SK-N-MC (cell line): Measurements from ENCODE around the gene P2RY8.

Source experiments
- DNase-seq: peaks from one replicate; pipeline ENCODE4 v3.0.0-alpha.2; 2011; ENCODE audit warnings: low read depth, low spot score
- H3K27ac ChIP-seq: fragments of 200-600 bp; sonication (generic); 2 replicates; pipeline ENCODE4 v1.5.1; 2016; ENCODE audit warnings: mixed run types
- H3K36me3 ChIP-seq: fragments of 200-600 bp; sonication (generic); 2 replicates; pipeline ENCODE4 v1.6.1; 2017; ENCODE audit warnings: antibody characterized with exemption, low read length, mixed read lengths; ENCODE audit not compliant: insufficient read depth
- H3K4me3 ChIP-seq: fragments of 200-600 bp; sonication (generic); 2 replicates; pipeline ENCODE4 v1.5.1; 2016
- H3K9ac ChIP-seq: fragments of 200-600 bp; sonication (generic); 2 replicates; pipeline ENCODE4 v1.8.0; 2017; ENCODE audit warnings: mixed run types, mixed read lengths; ENCODE audit not compliant: insufficient read length
- H3K9me3 ChIP-seq: fragments of 200-600 bp; sonication (generic); 2 replicates; pipeline ENCODE4 v1.6.1; 2017; ENCODE audit warnings: low read depth, mild to moderate bottlenecking, antibody characterized with exemption, low read length, moderate library complexity, mixed read lengths
- EZH2 ChIP-seq: fragments of 200-600 bp; sonication (generic); IDR thresholded peaks from one replicate; pipeline ENCODE4 v1.6.1; 2017; ENCODE audit warnings: antibody characterized with exemption
- FOXP2 ChIP-seq: optimal IDR thresholded peaks from 2 replicates; pipeline ENCODE3; 2011; ENCODE audit warnings: mild to moderate bottlenecking, moderate library complexity; ENCODE audit not compliant: insufficient read depth; ENCODE audit errors: extremely low read length, control extremely low read depth
- POLR2AphosphoS5 ChIP-seq: IDR thresholded peaks from 2 replicates; pipeline ENCODE4 v1.6.1; 2012; ENCODE audit warnings: mild to moderate bottlenecking, low read depth, low read length, borderline replicate concordance

P2RY8 gene

DNA sequence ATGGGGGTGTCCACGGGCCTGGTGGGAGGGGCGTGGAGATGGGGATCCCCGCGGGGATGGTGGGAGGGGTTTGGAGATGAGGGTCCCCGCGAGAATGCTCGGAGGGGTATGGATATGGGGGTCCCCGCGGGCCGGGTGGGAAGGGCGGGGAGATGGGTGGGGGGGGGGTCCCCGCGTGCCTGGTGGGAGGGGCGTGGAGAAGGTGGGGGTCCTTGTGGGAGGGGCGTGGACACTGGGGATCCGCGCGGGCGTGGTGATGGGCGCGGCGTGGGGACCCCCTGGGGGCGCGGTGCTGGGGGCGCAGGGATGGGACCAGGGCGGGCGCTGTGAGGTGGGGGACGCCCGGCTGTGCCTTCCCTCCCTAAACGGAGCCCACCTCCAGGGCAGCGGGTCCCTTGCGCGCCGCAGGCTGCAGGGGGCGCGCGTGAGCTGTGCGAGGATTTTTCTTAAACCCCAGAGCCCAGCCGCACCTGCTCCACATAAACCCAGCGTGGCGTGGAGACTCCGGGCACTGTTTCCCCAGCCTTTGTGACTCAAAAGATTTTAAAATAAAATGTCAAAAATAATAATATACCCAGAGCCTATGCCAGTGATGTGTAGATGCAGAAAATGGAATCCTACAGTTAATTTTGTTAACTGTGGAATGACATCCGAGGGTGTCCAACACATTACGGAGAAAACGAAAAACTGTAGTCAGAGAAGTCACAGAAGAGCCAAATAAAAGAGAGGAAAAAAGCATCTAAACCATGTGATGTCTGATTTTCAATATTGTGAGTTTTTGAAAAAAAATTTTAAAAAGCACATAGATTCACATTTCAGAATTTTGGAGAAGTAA lies 82.8 kb downstream of the P2RY8 start:
- Histone ChIP-seq H3K4me3 (peak overlapping the region; percentile 82), H3K9me3 (no peaks in the 10 kb centered on the region), H3K9ac (no peak overlapping the region), H3K27ac (no peak overlapping the region), H3K36me3 (no peaks in the 10 kb centered on the region)
- DNase-seq, result peak; percentile 39
- no peak for TF ChIP-seq EZH2
- no peak for TF ChIP-seq FOXP2
- no peak for TF ChIP-seq POLR2AphosphoS5

DNA sequence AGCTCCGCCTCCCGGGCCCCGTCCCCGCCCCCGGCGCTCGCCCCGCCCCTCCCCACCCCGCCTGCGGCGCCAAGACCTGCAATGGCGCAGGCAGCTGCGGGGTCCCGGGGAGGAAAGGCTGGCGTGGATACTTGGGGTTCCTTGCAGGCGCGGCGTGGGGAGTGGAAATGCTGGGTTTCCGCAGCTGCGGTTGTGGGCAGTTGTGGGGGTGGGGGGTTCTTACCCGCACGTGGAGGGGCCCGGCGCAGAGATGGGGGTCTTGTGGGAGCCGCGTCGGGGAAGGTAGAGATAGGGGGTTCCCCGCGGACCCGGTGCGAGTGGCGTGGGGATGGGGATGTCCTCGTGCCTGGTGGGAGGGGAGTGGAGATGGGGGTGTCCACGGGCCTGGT lies 83.6 kb downstream of the P2RY8 start:
- Histone ChIP-seq H3K9me3 (no peaks in the 10 kb centered on the region), H3K9ac (no peak overlapping the region), H3K36me3 (no peaks in the 10 kb centered on the region; the same call in 1 of the 2 replicates), H3K4me3 (peak overlapping the region; percentile 82), H3K27ac (peak overlapping the region; percentile 70; the same call in 1 of the 2 replicates)
- no peak for DNase-seq
- TF ChIP-seq EZH2, result no peak
- peak; percentile 49; the same call in 1 of the 2 replicates for TF ChIP-seq POLR2AphosphoS5

- H3K9me3 ChIP-seq, result no peaks in the 10 kb centered on the region
- TF ChIP-seq POLR2AphosphoS5 (peak; percentile 73; the same call in 1 of the 2 replicates), EZH2 (no peak), FOXP2 (no peak)
- H3K9ac ChIP-seq, result peak within 1 kb of the TSS; percentile 77
- peak within 1 kb of the TSS; percentile 70; the same call in 1 of the 2 replicates for H3K27ac ChIP-seq
- DNase-seq, result peak; percentile 96
- no peaks in the 10 kb centered on the region; the same call in 1 of the 2 replicates for H3K36me3 ChIP-seq
- H3K4me3 ChIP-seq, result peak within 1 kb of the TSS; percentile 88
Observed at GRCh38 chrX:1452516-1453394, 84.2 kb downstream of the P2RY8 start, which contains the start of gene ASMTL. ASMTL (minus strand) TSS chrX:1452909; CDS start chrX:1452840, 69 bp downstream.

DNA sequence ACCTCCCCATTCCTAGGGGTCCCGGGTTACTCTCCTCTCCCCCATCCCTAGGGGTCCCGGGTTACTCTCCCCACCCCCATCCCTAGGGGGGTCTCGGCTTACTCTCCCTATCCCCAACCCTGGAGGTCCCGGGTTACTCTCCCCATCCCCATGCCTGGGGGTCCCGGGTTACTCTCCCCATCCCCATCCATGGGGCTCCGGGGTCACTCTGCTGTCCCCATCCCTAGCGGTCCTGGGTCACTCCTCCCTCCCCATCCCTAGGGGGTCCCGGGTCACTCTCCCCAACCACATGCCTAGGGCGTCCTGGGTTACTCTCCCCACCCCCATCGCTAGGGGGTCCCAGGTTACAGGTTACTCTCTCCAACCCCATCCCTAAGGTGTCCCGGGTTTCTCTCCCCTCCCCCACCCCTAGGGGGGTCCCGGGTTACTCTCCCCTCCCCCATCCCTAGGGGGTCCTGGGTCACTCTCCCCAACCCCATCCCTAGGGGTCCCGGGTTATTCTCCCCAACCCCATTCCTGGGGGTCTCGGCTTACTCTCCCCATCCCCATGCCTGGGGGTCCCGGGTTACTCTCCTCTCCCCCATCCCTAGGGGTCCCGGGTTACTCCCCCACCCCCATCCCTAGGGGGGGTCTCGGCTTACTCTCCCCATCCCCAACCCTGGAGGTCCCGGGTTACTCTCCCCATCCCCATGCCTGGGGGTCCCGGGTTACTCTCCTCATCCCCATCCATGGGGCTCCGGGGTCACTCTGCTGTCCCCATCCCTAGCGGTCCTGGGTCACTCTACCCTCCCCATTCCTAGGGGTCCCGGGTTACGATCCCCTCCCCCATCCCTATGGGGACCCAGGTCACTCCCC lies 85.1 kb downstream of the P2RY8 start:
- no peaks in the 10 kb centered on the region; the same call in 1 of the 2 replicates for H3K36me3 ChIP-seq
- H3K27ac ChIP-seq, result no peak overlapping the region
- no peak for TF ChIP-seq FOXP2
- no peak for TF ChIP-seq POLR2AphosphoS5
- TF ChIP-seq EZH2, result no peak
- H3K9ac ChIP-seq, result peak overlapping the region; percentile 77
- no peaks in the 10 kb centered on the region for H3K9me3 ChIP-seq
- peak overlapping the region; percentile 88 for H3K4me3 ChIP-seq
- DNase-seq, result no peak

DNA sequence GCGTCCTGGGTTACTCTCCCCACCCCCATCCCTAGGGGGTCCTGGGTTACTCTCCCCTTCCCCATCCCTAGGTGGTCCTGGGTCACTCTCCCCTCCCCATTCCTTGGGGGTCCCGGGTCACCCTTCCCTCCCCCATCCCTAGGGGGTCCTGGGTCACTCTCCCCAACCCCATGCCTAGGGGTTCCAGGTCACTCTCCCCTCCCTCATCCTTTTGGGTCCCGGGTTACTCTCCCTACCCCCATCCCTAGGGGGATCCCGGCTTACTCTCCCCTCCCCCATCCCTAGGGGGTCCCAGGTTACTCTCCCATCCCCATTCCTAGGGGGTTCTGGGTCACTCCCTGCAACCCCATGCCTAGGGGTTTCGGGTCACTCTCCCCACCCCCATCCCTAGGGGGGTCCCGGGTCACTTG lies 85.7 kb downstream of the P2RY8 start:
- Histone ChIP-seq H3K9me3 (no peaks in the 10 kb centered on the region), H3K27ac (no peak overlapping the region), H3K36me3 (no peaks in the 10 kb centered on the region; the same call in 1 of the 2 replicates), H3K9ac (no peak overlapping the region), H3K4me3 (peak overlapping the region; percentile 88)
- TF ChIP-seq FOXP2 (no peak), POLR2AphosphoS5 (no peak), EZH2 (no peak)
- DNase-seq, result no peak

GRCh38 chrX:1450361-1451161 lies 86.4 kb downstream of the P2RY8 start:
- no peaks in the 10 kb centered on the region; the same call in 1 of the 2 replicates for H3K36me3 ChIP-seq
- H3K27ac ChIP-seq, result no peak overlapping the region
- H3K9ac ChIP-seq, result no peak overlapping the region
- H3K9me3 ChIP-seq, result no peaks in the 10 kb centered on the region
- no peak for DNase-seq
- H3K4me3 ChIP-seq, result no peak overlapping the region
- TF ChIP-seq EZH2, result no peak
- no peak for TF ChIP-seq FOXP2
- no peak for TF ChIP-seq POLR2AphosphoS5

DNA sequence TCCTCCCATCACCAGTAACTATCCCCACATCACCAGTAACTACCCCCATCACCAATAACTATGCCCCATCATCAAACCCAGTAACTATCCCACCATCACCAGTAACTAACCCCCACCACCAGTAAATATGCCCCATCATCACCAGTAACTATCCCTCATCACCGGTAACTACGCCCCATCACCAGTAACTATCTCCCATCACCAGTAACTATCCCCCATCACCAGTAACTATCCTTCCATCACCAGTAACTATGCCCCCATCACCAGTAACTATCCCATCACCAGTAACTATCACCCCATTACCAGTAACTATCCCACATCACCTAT lies 87.2 kb downstream of the P2RY8 start:
- Histone ChIP-seq H3K36me3 (no peaks in the 10 kb centered on the region; the same call in 1 of the 2 replicates), H3K9me3 (no peaks in the 10 kb centered on the region), H3K9ac (no peak overlapping the region), H3K27ac (no peak overlapping the region), H3K4me3 (no peak overlapping the region)
- no peak for DNase-seq
- TF ChIP-seq EZH2, result no peak
- TF ChIP-seq POLR2AphosphoS5, result no peak
- TF ChIP-seq FOXP2, result no peak
